Measurements from ENCODE around the gene DTX2.
"Not testable (repeated sequence)": the region's sequence is repeated elsewhere in the genome, so short reads cannot be mapped to it uniquely, and the experiment has no call there.

Gene DTX2

GRCh38 chr7:76512941-76513816 lies 51.7 kb downstream of the DTX2 start:
- peaks cover 4% of the 10 kb centered on the region for H3K4me1 ChIP-seq (ENCODE audit: control insufficient read depth, insufficient read depth, low read length)
- no peak overlapping the region for H3K27ac ChIP-seq (ENCODE audit: insufficient read depth, low read depth, low read length, poor library complexity, severe bottlenecking)
- no peaks in the 10 kb centered on the region for H3K9me3 ChIP-seq (ENCODE audit: control insufficient read depth, low read length)
- no peaks in the 10 kb centered on the region for H3K27me3 ChIP-seq (ENCODE audit: control insufficient read depth, insufficient read depth, low read length, poor library complexity, severe bottlenecking)
- no peaks in the 10 kb centered on the region for H3K36me3 ChIP-seq (ENCODE audit: control insufficient read depth, insufficient read depth, low read length)
- no peak overlapping the region for H3K4me3 ChIP-seq (ENCODE audit: insufficient read depth, low read depth, low read length)
- WGBS, 2 experiments = 74% methylated on average over 21 of the region's 21 CpGs

GRCh38 chr7:76513817-76514799 lies 52.6 kb downstream of the DTX2 start:
- H3K36me3 ChIP-seq (ENCODE audit: control insufficient read depth, insufficient read depth, low read length) = no peaks in the 10 kb centered on the region
- peaks cover 4% of the 10 kb centered on the region for H3K4me1 ChIP-seq (ENCODE audit: control insufficient read depth, insufficient read depth, low read length)
- no peaks in the 10 kb centered on the region for H3K9me3 ChIP-seq (ENCODE audit: control insufficient read depth, low read length)
- no peak overlapping the region for H3K4me3 ChIP-seq (ENCODE audit: insufficient read depth, low read depth, low read length)
- WGBS, 2 experiments = 94% methylated on average over 29 of the region's 29 CpGs
- no peak overlapping the region for H3K27ac ChIP-seq (ENCODE audit: insufficient read depth, low read depth, low read length, poor library complexity, severe bottlenecking)
- H3K27me3 ChIP-seq (ENCODE audit: control insufficient read depth, insufficient read depth, low read length, poor library complexity, severe bottlenecking) = no peaks in the 10 kb centered on the region

GRCh38 chr7:76514926-76515771 lies 53.6 kb downstream of the DTX2 start:
- Histone ChIP-seq H3K4me1 (ENCODE audit: control insufficient read depth, insufficient read depth, low read length) (peaks cover 4% of the 10 kb centered on the region), H3K27ac (ENCODE audit: insufficient read depth, low read depth, low read length, poor library complexity, severe bottlenecking) (no peak overlapping the region), H3K4me3 (ENCODE audit: insufficient read depth, low read depth, low read length) (no peak overlapping the region), H3K36me3 (ENCODE audit: control insufficient read depth, insufficient read depth, low read length) (no peaks in the 10 kb centered on the region), H3K27me3 (ENCODE audit: control insufficient read depth, insufficient read depth, low read length, poor library complexity, severe bottlenecking) (no peaks in the 10 kb centered on the region), H3K9me3 (ENCODE audit: control insufficient read depth, low read length) (no peaks in the 10 kb centered on the region)
- WGBS, 2 experiments = 93% methylated on average over 15 to 16 of the region's 16 CpGs

GRCh38 chr7:76515999-76516443 lies 54.5 kb downstream of the DTX2 start:
- Histone ChIP-seq H3K27ac (ENCODE audit: insufficient read depth, low read depth, low read length, poor library complexity, severe bottlenecking) (no peak overlapping the region), H3K4me1 (ENCODE audit: control insufficient read depth, insufficient read depth, low read length) (no peaks in the 10 kb centered on the region), H3K27me3 (ENCODE audit: control insufficient read depth, insufficient read depth, low read length, poor library complexity, severe bottlenecking) (no peaks in the 10 kb centered on the region), H3K36me3 (ENCODE audit: control insufficient read depth, insufficient read depth, low read length) (no peaks in the 10 kb centered on the region), H3K4me3 (ENCODE audit: insufficient read depth, low read depth, low read length) (no peak overlapping the region), H3K9me3 (ENCODE audit: control insufficient read depth, low read length) (no peaks in the 10 kb centered on the region)
- WGBS, 2 experiments = 25% methylated on average over 32 of the region's 32 CpGs

GRCh38 chr7:76516932-76517331 lies 55.4 kb downstream of the DTX2 start:
- not testable (repeated sequence) for H3K27me3 ChIP-seq (ENCODE audit: control insufficient read depth, insufficient read depth, low read length, poor library complexity, severe bottlenecking); H3K4me1 ChIP-seq (ENCODE audit: control insufficient read depth, insufficient read depth, low read length); H3K36me3 ChIP-seq (ENCODE audit: control insufficient read depth, insufficient read depth, low read length); H3K9me3 ChIP-seq (ENCODE audit: control insufficient read depth, low read length); H3K27ac ChIP-seq (ENCODE audit: insufficient read depth, low read depth, low read length, poor library complexity, severe bottlenecking); H3K4me3 ChIP-seq (ENCODE audit: insufficient read depth, low read depth, low read length)
- 92 to 96% methylated on average over 6 of the region's 6 CpGs for WGBS, 2 experiments

- WGBS, 2 experiments = 90 to 96% methylated on average over 2 of the region's 4 CpGs
- H3K4me3 ChIP-seq (ENCODE audit: insufficient read depth, low read depth, low read length); H3K9me3 ChIP-seq (ENCODE audit: control insufficient read depth, low read length): not testable (repeated sequence)
Observed at GRCh38 chr7:76526183-76526582, 64.7 kb downstream of the DTX2 start.

GRCh38 chr7:76531643-76532042 lies 70.1 kb downstream of the DTX2 start:
- not testable (repeated sequence) for H3K27me3 ChIP-seq (ENCODE audit: control insufficient read depth, insufficient read depth, low read length, poor library complexity, severe bottlenecking); H3K9me3 ChIP-seq (ENCODE audit: control insufficient read depth, low read length); H3K4me1 ChIP-seq (ENCODE audit: control insufficient read depth, insufficient read depth, low read length); H3K27ac ChIP-seq (ENCODE audit: insufficient read depth, low read depth, low read length, poor library complexity, severe bottlenecking); H3K36me3 ChIP-seq (ENCODE audit: control insufficient read depth, insufficient read depth, low read length); H3K4me3 ChIP-seq (ENCODE audit: insufficient read depth, low read depth, low read length)
- no CpG with 5 or more reads among the region's 2 CpGs for WGBS, 2 experiments

More at GRCh38 chr7:76526183-76526582, 64.7 kb downstream of the DTX2 start:
- not testable (repeated sequence) for H3K27me3 ChIP-seq (ENCODE audit: control insufficient read depth, insufficient read depth, low read length, poor library complexity, severe bottlenecking); H3K4me1 ChIP-seq (ENCODE audit: control insufficient read depth, insufficient read depth, low read length); H3K36me3 ChIP-seq (ENCODE audit: control insufficient read depth, insufficient read depth, low read length); H3K27ac ChIP-seq (ENCODE audit: insufficient read depth, low read depth, low read length, poor library complexity, severe bottlenecking)

- H3K9me3 ChIP-seq (ENCODE audit: control insufficient read depth, low read length); H3K27ac ChIP-seq (ENCODE audit: insufficient read depth, low read depth, low read length, poor library complexity, severe bottlenecking); H3K27me3 ChIP-seq (ENCODE audit: control insufficient read depth, insufficient read depth, low read length, poor library complexity, severe bottlenecking); H3K36me3 ChIP-seq (ENCODE audit: control insufficient read depth, insufficient read depth, low read length); H3K4me1 ChIP-seq (ENCODE audit: control insufficient read depth, insufficient read depth, low read length); H3K4me3 ChIP-seq (ENCODE audit: insufficient read depth, low read depth, low read length): not testable (repeated sequence)
- WGBS, 2 experiments = no CpG with 5 or more reads among the region's 8 CpGs
Observed at GRCh38 chr7:76543197-76543596, 81.7 kb downstream of the DTX2 start, which contains the start of gene SPDYE16. SPDYE16 (minus strand) TSS chr7:76543297; CDS start chr7:76541459, 1,838 bp downstream.

GRCh38 chr7:76549025-76549854 lies 87.7 kb downstream of the DTX2 start:
- H3K27me3 ChIP-seq (ENCODE audit: control insufficient read depth, insufficient read depth, low read length, poor library complexity, severe bottlenecking); H3K36me3 ChIP-seq (ENCODE audit: control insufficient read depth, insufficient read depth, low read length); H3K4me1 ChIP-seq (ENCODE audit: control insufficient read depth, insufficient read depth, low read length); H3K9me3 ChIP-seq (ENCODE audit: control insufficient read depth, low read length): not testable (repeated sequence)
- H3K4me3 ChIP-seq (ENCODE audit: insufficient read depth, low read depth, low read length) = peak overlapping the region; percentile 71
- WGBS, 2 experiments = 0 to 1% methylated on average over 71 of the region's 71 CpGs
- H3K27ac ChIP-seq (ENCODE audit: insufficient read depth, low read depth, low read length, poor library complexity, severe bottlenecking) = peak overlapping the region; percentile 44
